ENCODE measurements around the gene DCUN1D2. TPM values are rescaled to one million over a fixed set of nuclear protein-coding genes. Genes with fewer than 3 reads are reported as not detected.
A peak's percentile ranks its signal among the peaks of the same experiment; 100 is the strongest.

The DCUN1D2 gene
- 10 to 100 TPM; 14.4 to 15.8 TPM for total RNA-seq

DNA sequence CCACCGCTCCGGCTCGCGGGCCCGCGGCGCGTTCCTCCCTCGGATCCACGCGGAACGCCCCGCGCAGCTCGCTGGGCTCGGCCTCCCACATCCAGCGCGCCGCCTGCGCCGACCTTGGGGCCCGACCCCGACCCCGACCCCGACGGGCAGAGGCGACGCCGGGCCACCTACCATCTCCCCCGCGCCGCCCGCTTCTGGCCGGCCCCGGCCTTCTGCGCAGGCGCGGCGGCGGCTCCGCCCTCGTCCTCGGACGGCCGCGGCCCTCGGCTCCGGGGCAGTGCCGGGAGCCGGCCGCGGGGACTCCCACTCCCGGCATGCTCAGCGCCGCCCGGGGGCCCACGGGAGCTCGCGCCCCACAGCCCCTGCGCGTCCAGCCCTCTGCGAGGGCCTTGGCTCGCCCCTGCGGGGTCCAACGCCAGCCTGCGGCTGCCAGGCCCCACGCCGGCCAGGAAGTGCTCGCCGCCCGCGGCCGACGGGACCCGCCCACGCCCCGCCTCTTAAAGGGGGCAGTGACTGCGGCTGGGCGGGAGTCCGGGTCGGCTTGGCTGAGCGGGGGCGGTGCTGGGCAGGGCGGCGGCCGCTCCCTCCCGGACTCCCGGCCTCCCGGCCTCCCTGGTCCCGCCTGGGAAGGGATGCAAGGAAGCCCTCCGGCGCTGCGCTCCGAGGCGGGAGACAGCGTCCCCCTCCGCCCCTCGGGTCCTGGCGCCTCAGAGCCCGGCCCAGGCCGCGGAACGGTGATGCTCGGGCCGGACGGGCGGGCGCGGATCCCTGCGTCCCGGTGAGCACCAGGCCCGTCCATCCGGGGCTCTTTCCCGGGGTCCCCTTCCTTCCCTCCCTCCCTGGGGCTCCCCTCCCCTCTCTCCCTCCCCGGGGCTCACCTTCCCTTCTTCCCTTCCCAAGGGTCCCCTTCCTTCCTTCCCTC is at the start of gene DCUN1D2:
DCUN1D2 (minus strand) TSS at position 216 of the 922 bp plus-strand sequence; CDS start at position 174, 42 bp downstream.
- peaks cover 59% of the 10 kb centered on the region for H3K4me1 Mint-ChIP-seq (ENCODE audit: low read depth)
- no peaks in the 10 kb centered on the region for H3K9me3 Mint-ChIP-seq
- intact Hi-C loops (cut with micrococcal nuclease) = loop anchor here (5.0 to 10.0 kb wide), 2 partner anchors 94 to 283 kb away; partner anchors contain the start of genes CUL4A, PCID2 and TFDP1
- H3K36me3 Mint-ChIP-seq = peaks cover 21% of the 10 kb centered on the region
- peak; percentile 81 for DNase-seq
- H3K27ac Mint-ChIP-seq = peak within 1 kb of the TSS; percentile 85
- H3K27me3 Mint-ChIP-seq = no peaks in the 10 kb centered on the region
- peak within 1 kb of the TSS; percentile 96 for H3K4me3 Mint-ChIP-seq
- CTCF ChIA-PET = no interaction called here
- POLR2A ChIA-PET = interaction anchor here (1.4 kb wide), 1 partner anchor 791 kb away, joined by 3 read pairs; the partner anchor contains the start of gene UPF3A

DNA sequence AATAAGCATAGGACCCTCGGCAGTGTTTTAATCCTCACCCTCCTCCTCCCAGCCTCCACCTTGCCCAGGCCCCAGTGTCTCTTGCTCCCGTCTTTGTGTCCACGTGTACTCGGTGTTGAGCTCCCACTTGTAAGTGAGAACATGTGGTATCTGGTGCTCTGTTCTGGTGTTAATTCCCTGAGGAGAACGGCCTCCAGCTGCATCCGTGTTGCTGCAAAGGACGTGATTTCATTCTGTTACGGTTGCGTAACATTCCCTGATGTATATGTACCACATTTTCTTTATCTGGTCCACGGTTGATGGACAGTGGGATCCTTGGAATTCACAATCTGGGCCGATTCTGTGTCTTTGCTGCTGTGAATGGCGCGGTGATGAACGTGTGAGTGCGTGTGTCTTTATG is 49.3 kb upstream of the DCUN1D2 start:
- Mint-ChIP-seq H3K27ac (no peak overlapping the region), H3K27me3 (no peaks in the 10 kb centered on the region), H3K4me1 (ENCODE audit: low read depth) (peaks cover 2% of the 10 kb centered on the region), H3K9me3 (peaks cover 6% of the 10 kb centered on the region), H3K36me3 (peaks cover 22% of the 10 kb centered on the region), H3K4me3 (no peak overlapping the region)
- ChIA-PET CTCF (no interaction called here), POLR2A (no interaction called here)
- intact Hi-C loops (cut with micrococcal nuclease) = no loop called here
- DNase-seq = no peak

DNA sequence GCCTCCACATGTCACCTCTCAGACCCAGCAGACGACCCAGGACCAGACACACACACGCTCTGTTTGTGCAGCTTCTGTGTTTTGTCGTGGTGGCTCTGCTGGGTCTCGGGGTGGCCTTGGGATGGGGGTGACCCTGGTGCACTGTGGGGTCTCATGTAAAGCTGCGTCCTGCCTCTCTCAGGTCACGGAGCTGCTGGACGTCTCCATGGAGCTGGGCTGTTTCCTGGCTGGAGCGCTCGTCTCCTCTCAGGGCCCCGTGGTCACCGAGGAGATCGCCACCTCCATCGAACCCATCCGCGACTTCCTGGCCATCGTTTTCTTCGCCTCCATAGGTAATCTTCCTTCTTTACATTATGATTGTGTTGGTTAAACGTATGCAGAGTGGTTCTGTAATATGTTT is 48.7 kb upstream of the DCUN1D2 start:
- intact Hi-C loops (cut with micrococcal nuclease) = no loop called here
- CTCF ChIA-PET = no interaction called here
- H3K27ac Mint-ChIP-seq = no peak overlapping the region

DNA sequence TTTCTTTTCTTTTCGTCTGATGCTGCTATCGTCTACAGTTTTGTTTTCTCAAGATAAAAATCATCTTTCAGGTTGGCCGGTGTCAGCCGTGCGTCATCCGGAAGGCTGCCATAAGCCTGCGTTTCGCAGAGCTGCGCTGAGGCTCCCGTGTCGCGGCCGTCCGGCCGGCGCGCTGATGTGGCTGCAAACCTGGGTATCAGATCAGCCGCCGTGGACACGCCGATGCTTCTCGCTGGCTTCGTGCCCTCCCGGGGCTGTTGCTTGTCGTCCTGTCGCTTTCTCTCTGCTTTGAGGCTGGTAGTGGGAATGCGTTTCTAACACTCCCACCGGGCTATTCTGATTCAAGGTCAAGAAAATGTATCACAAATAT is 48.2 kb upstream of the DCUN1D2 start:
- Mint-ChIP-seq H3K36me3 (peaks cover 24% of the 10 kb centered on the region), H3K27me3 (no peaks in the 10 kb centered on the region), H3K4me3 (no peak overlapping the region), H3K9me3 (peaks cover 6% of the 10 kb centered on the region), H3K27ac (no peak overlapping the region), H3K4me1 (ENCODE audit: low read depth) (peaks cover 2% of the 10 kb centered on the region)
- intact Hi-C loops (cut with micrococcal nuclease) = no loop called here
- ChIA-PET CTCF (no interaction called here), POLR2A (no interaction called here)
- DNase-seq = no peak

More for the DNA sequence above, 48.7 kb upstream of the DCUN1D2 start:
- Mint-ChIP-seq H3K4me3 (no peak overlapping the region), H3K9me3 (peaks cover 6% of the 10 kb centered on the region), H3K4me1 (ENCODE audit: low read depth) (peaks cover 2% of the 10 kb centered on the region), H3K36me3 (peaks cover 22% of the 10 kb centered on the region), H3K27me3 (no peaks in the 10 kb centered on the region)
- POLR2A ChIA-PET = no interaction called here
- no peak for DNase-seq

DNA sequence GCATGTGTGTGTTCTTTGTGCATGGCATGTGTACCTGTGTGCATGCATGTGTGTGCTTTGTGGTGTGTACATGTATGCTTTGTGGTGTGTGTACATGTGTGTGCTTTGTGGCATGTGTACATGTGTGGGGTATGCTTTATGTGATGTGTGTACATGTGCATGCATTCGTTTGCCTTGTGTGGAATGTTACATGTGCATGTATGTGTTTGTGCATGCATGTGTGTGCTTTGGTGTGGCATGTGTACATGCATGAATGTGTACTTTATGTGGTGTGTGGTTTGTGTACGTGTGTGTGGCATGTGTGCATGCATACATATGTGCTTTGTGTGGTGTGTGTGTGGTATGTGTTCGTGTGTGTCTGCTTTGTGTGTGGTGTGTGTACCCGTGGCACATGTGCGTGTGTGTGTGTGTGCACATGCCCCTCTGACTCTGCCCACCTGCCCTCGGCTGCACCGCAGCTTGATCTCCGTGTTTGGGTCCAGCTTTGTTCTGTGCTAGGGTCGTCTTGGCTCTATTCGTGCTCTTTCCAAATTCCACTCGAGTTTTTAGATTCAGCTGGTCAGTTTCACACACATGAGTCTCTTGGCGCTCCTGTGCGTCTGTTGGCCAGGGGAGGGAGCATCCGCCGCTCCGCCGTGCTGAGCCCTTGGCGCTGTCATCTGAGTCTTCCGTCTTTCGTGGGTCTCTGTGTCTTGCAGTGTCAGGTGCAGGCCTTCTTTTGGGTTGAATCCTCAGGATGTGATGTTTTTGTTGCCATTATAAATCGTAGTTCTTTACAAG is 47.6 kb upstream of the DCUN1D2 start:
- Mint-ChIP-seq H3K27ac (no peak overlapping the region), H3K36me3 (peaks cover 22% of the 10 kb centered on the region), H3K9me3 (peaks cover 6% of the 10 kb centered on the region), H3K4me3 (no peak overlapping the region), H3K4me1 (ENCODE audit: low read depth) (no peaks in the 10 kb centered on the region), H3K27me3 (no peaks in the 10 kb centered on the region)
- POLR2A ChIA-PET = no interaction called here
- DNase-seq = no peak
- CTCF ChIA-PET = no interaction called here
- intact Hi-C loops (cut with micrococcal nuclease) = no loop called here

DNA sequence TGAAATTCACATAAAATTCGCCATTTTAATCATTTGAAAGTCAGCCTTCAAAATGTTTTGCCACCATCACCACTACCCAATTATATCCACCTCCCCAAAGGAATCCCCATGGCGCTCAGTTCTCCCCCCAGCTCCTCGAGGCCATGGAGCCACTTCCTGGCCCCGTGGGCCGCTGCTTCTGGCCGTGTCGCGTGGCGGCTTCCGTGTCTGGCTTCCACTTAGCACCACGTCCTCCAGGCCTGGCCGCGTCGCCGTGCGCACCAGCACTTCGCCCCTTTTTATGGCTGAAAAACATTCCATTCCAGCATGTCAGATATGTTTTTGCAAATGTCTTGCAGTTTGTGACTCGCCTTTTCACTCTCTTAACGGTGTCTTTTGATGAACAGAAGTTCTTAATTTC is 46.7 kb upstream of the DCUN1D2 start:
- no peak for DNase-seq
- Mint-ChIP-seq H3K36me3 (peaks cover 22% of the 10 kb centered on the region), H3K4me3 (no peak overlapping the region), H3K27me3 (no peaks in the 10 kb centered on the region), H3K4me1 (ENCODE audit: low read depth) (no peaks in the 10 kb centered on the region), H3K27ac (no peak overlapping the region), H3K9me3 (peaks cover 6% of the 10 kb centered on the region)
- CTCF ChIA-PET = no interaction called here
- intact Hi-C loops (cut with micrococcal nuclease) = no loop called here
- POLR2A ChIA-PET = no interaction called here

DNA sequence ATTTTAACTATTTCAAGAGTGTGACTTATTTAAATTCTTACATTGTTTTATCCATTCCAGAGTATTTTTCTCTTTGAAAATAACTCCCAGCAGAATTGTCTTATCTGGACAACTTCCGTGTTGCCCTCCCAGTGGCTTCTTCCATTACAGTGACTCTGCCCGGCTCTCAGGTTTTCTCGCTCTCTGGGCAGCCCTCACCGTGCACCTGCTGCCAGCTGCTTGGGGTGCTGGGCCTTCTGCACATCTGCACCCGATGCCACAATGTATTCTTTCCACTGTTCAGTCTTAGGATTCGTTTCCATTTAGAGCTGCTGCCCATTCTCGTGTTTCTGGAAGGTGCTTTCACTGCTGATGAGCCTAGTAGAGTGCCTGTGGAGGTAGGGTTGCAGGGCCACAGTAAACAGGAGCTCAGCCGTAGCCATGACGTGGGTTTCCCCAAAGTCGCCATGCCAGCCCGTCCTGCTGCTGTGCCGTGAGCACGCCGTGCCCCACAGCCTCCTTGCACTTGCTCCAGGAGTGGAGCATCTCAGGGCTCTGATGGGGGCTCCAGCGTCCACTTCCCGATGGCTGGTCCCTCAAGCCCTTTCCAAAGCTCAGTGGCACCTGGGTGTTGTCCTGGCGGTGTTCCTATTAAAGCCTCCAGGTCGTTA is 46.1 kb upstream of the DCUN1D2 start:
- Mint-ChIP-seq H3K9me3 (peaks cover 6% of the 10 kb centered on the region), H3K4me1 (ENCODE audit: low read depth) (no peaks in the 10 kb centered on the region), H3K36me3 (peaks cover 23% of the 10 kb centered on the region), H3K4me3 (no peak overlapping the region), H3K27ac (no peak overlapping the region), H3K27me3 (no peaks in the 10 kb centered on the region)
- DNase-seq = no peak
- POLR2A ChIA-PET = no interaction called here
- CTCF ChIA-PET = no interaction called here
- intact Hi-C loops (cut with micrococcal nuclease) = no loop called here

DNA sequence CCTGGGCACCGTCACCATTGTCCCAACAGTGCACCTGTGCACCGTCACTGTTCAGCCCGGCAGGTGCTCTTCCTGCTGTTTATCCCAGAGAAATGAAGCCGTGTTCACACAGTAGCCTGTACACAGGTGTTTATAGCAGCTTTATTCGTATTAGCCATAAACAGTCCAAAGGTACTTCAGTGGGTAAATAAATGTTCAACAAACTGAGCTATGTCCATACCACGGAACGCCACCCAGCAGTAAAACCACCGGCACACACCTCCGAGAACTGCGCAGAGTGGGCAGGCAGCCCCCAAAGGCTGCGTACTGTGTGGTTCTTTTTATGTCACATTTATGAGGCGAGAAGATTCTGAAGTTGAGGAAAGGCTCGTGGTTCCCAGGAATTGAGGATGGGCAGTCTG is 44.9 kb upstream of the DCUN1D2 start:
- ChIA-PET POLR2A (no interaction called here), CTCF (no interaction called here)
- no peak overlapping the region for H3K4me3 Mint-ChIP-seq
- H3K27ac Mint-ChIP-seq = no peak overlapping the region
- intact Hi-C loops (cut with micrococcal nuclease) = no loop called here
- peaks cover 18% of the 10 kb centered on the region for H3K36me3 Mint-ChIP-seq
- H3K4me1 Mint-ChIP-seq (ENCODE audit: low read depth) = no peaks in the 10 kb centered on the region
- H3K9me3 Mint-ChIP-seq = no peaks in the 10 kb centered on the region
- H3K27me3 Mint-ChIP-seq = no peaks in the 10 kb centered on the region
- DNase-seq = no peak

DNA sequence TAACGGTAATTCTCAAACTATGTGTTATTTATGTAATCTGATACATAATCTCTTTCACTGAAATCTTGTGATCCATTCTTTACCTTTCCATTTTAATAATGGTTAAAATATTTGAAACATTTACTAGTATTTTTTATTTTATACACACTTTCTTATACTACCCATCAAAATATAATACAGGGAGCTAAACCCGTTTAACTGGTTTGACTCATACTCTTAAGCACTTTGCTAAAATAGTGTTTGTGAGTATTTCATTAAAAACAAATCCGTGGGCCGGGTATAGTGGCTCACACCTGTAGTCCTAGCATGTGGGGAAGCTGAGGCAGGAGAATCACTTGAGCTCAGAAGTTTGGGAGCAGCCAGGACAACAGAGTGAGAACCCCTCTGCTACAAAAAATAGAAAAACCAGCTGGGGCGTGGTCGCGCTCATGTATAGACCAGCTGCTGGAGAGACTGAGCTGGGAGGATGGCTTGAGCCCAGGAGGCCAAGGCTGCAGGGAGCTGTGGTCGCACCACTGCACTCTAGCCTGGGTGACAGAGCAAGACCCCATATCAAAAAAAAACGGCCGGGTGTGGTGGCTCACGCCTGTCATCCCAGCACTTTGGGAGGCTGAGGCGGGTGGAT is 43.8 kb upstream of the DCUN1D2 start:
- ChIA-PET CTCF (no interaction called here), POLR2A (no interaction called here)
- Mint-ChIP-seq H3K27ac (no peak overlapping the region), H3K4me1 (ENCODE audit: low read depth) (no peaks in the 10 kb centered on the region), H3K4me3 (no peak overlapping the region), H3K27me3 (no peaks in the 10 kb centered on the region), H3K36me3 (peaks cover 14% of the 10 kb centered on the region), H3K9me3 (no peaks in the 10 kb centered on the region)
- no peak for DNase-seq
- intact Hi-C loops (cut with micrococcal nuclease) = no loop called here

DNA sequence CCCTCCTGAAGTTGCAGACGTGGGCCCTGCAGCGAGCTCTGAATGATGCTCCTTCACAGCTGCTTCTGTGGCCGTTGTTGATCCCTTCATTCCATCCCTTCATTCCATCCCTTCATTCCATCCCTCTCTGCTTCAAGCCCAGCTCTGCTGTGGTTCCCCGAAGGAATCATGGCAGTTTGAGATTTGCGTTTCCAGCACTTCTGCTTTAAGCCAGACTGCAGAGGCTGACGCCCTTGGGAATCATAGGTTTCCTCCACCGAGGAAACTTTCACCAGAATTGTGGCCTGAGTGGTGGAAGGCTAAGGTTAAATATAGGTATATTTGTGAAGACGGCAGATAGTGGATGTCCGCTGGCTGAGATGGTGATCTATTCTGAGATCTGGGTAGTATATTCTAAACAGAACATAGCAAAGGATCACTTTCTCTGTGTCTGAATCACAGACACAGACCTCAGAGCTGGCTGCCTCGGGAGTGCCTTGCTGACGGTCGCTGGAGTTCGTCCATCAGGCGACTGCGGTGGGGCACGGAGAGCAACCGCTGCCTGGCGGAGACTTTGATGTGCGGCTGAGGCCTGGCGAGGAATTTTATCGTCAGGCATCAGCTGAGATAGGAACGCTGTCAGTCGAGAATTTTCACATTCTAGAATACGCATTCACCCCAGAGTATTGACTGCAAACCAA is 42.8 kb upstream of the DCUN1D2 start:
- no peaks in the 10 kb centered on the region for H3K4me1 Mint-ChIP-seq (ENCODE audit: low read depth)
- DNase-seq = no peak
- no peaks in the 10 kb centered on the region for H3K27me3 Mint-ChIP-seq
- H3K27ac Mint-ChIP-seq = no peak overlapping the region
- POLR2A ChIA-PET = no interaction called here
- intact Hi-C loops (cut with micrococcal nuclease) = no loop called here
- H3K36me3 Mint-ChIP-seq = peaks cover 19% of the 10 kb centered on the region
- H3K4me3 Mint-ChIP-seq = no peak overlapping the region
- CTCF ChIA-PET = no interaction called here
- H3K9me3 Mint-ChIP-seq = no peaks in the 10 kb centered on the region

DNA sequence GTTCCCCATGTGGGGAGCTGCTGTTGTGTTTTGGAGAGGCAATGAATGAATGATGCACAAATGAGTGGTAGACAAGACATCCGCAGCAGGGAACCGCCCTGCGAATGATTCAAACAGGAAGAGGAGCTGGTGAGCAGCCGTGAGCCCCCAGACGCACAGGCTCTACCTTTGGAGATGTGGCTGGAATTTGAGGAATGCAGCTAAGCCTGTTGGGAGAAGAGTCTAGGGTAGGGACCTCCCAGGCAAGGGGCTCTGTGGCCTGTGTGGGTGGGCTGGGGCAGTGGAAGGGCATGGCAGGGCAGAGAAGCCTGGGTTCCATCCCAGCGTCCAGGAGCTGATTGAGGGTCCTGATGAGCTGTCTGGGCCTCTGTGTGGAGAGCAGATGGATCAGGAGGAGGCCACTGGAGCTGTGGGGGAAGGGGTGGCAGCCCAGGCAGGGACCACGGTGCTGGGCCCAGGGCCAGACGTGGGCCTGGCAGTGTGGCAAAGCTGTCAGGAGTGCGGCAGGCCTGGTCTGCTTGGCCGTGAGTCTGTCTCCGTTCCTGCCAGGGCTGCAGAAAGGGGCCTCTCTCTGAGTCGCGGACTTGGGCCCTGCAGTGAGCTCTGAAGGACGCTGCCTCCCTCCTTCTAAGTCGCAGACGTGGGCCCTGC is 41.8 kb upstream of the DCUN1D2 start:
- Mint-ChIP-seq H3K9me3 (no peaks in the 10 kb centered on the region), H3K4me3 (no peak overlapping the region), H3K4me1 (ENCODE audit: low read depth) (no peaks in the 10 kb centered on the region), H3K27me3 (no peaks in the 10 kb centered on the region), H3K27ac (no peak overlapping the region), H3K36me3 (peaks cover 22% of the 10 kb centered on the region)
- no peak for DNase-seq
- intact Hi-C loops (cut with micrococcal nuclease) = no loop called here
- POLR2A ChIA-PET = no interaction called here
- CTCF ChIA-PET = no interaction called here
